ENCODE results near the gene SLC25A13. TPM values are rescaled to one million over a fixed set of nuclear protein-coding genes. Genes with fewer than 3 reads are reported as not detected.

The SLC25A13 gene
- total and polyA plus RNA-seq, 12 donors, result 10.8 to 55.1 (median 33.9) TPM

DNA sequence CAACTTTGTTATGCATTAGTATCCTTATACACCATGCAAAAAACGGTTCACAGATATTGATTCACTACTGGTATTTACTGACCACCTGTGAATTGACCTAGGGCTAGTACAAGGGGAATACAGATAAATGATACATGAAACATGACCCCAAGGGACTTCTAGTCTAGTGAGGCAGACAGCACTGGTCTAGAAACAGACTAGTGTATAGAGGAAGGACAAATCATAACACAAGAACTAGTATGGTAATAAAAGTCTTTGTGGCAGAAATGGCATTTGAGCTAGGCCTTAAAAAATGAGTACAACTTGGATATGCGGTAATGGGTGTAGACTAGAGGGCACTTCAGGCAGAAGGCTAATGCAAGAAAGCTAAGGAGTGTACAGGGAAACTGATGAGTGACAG is 86.6 kb downstream of the SLC25A13 start:
- Histone ChIP-seq H3K27ac (peak overlapping the region in 2 of 5 donors; percentile 3 to 46), H3K4me1 (replicated peaks in 1 of 2) (peaks cover 5 to 21% of the 10 kb centered on the region in 2 donors), H3K4me3 (no peak overlapping the region), H3K36me3 (replicated peaks in 1 of 2) (no peaks in the 10 kb centered on the region), H3K9me3 (replicated peaks in 1 of 3) (no peaks in the 10 kb centered on the region), H3K27me3 (no peaks in the 10 kb centered on the region)
- no peak for TF ChIP-seq POLR2A (IDR thresholded peaks at IDR 0.05)
- TF ChIP-seq, protein P1, sequence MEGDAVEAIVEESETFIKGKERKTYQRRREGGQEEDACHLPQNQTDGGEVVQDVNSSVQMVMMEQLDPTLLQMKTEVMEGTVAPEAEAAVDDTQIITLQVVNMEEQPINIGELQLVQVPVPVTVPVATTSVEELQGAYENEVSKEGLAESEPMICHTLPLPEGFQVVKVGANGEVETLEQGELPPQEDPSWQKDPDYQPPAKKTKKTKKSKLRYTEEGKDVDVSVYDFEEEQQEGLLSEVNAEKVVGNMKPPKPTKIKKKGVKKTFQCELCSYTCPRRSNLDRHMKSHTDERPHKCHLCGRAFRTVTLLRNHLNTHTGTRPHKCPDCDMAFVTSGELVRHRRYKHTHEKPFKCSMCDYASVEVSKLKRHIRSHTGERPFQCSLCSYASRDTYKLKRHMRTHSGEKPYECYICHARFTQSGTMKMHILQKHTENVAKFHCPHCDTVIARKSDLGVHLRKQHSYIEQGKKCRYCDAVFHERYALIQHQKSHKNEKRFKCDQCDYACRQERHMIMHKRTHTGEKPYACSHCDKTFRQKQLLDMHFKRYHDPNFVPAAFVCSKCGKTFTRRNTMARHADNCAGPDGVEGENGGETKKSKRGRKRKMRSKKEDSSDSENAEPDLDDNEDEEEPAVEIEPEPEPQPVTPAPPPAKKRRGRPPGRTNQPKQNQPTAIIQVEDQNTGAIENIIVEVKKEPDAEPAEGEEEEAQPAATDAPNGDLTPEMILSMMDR (IDR thresholded peaks at IDR 0.05), result no peak
- 72 to 74% (median 73%) methylated on average over 2 of the region's 2 CpGs for WGBS, 4 donors
- intact Hi-C loops (cut with DNase I), result no loop called here
- no peak for DNase-seq

DNA sequence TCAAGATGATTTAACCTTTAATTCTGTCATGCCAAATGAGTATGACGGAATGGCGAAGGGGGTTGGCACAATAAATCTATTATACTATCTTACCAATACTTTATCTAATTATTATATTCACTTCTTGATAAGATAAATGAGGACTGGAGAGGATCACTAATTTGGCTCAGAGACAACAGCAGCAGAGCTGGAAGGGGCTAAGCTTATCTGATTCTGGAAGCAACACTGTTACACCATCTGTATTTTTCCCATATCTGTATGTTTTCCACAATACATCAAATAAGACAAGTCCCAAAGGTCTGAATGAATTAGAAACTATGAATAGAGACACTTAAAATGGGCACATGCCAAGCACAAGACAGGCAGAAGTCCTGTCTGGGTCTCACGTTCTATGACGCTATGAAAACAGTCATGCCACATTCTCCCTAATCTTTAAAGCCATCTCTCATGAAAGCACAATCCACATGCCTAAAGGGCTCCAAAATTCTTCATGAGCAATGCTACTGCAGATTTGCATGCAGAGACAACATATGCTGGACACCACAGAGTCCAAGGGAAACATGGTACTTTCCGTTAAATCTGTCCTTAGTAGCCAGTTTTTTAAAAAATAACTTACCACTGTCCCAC is 88.3 kb downstream of the SLC25A13 start:
- Histone ChIP-seq H3K4me3 (no peak overlapping the region), H3K9me3 (replicated peaks in 1 of 3) (no peaks in the 10 kb centered on the region), H3K36me3 (replicated peaks in 1 of 2) (no peaks in the 10 kb centered on the region), H3K4me1 (replicated peaks in 1 of 2) (peaks cover 5 to 21% of the 10 kb centered on the region in 2 donors), H3K27ac (no peak overlapping the region), H3K27me3 (no peaks in the 10 kb centered on the region)
- intact Hi-C loops (cut with DNase I), result no loop called here
- TF ChIP-seq, protein P1 (IDR thresholded peaks at IDR 0.05), result no peak
- no peak for TF ChIP-seq POLR2A (IDR thresholded peaks at IDR 0.05)
- WGBS, 4 donors, result 86 to 93% (median 88%) methylated on average over 5 of the region's 5 CpGs
- DNase-seq, result no peak

DNA sequence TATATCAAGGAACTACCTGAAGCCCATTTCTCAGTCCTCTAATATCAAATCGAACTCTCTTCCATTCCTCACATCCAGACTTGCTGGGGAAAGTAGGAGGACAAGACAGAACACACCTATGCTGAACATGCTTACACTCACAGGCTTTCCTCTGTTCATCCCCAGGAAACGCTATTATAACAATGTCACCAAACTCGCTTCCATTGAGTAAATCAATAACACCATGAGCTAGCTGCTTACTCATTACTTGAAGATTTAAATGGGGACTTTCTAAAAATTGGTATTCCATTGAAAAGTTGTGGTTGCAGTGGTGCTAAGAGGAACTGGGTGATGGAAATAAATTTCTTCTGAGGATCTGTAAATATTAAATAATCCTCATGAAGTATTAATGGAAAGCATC is 88.8 kb downstream of the SLC25A13 start:
- Histone ChIP-seq H3K4me1 (replicated peaks in 1 of 2) (peaks cover 5 to 21% of the 10 kb centered on the region in 2 donors), H3K36me3 (replicated peaks in 1 of 2) (no peaks in the 10 kb centered on the region), H3K9me3 (replicated peaks in 1 of 3) (no peaks in the 10 kb centered on the region), H3K27ac (no peak overlapping the region), H3K27me3 (no peaks in the 10 kb centered on the region), H3K4me3 (no peak overlapping the region)
- WGBS, 4 donors, result 94 to 98% (median 95%) methylated on average over 3 of the region's 3 CpGs
- TF ChIP-seq POLR2A (IDR thresholded peaks at IDR 0.05), result no peak
- TF ChIP-seq, protein P1 (IDR thresholded peaks at IDR 0.05), result no peak
- DNase-seq, result no peak
- intact Hi-C loops (cut with DNase I), result no loop called here

DNA sequence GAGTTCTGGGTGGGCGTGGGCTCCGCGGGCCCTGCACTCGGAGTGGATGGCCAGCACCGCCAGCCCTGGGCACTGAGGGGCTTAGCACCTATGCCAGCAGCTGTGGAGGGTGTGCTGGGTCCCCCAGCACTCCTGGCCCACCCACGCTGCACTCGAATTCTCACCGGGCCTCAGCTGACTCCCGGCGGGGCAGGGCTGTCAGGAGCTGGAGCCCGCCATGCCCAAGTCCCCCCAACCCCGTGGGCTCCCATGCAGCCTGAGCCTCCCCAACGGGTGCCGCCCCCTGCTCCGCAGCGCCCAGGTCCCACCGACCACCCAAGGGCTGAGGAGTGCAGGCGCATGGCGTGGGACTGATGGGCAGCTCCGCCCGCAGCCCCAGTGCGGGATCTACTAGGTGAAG is 93.1 kb downstream of the SLC25A13 start:
- intact Hi-C loops (cut with DNase I), result loop anchor here in 1 of 2 donors (5.0 kb wide), 1 partner anchor 79 kb away; no protein-coding TSS in a partner anchor
- H3K36me3 ChIP-seq (replicated peaks in 1 of 2), result no peaks in the 10 kb centered on the region
- WGBS, 4 donors, result 95 to 100% (median 98%) methylated on average over 5 to 22 of the region's 22 CpGs
- TF ChIP-seq, protein P1 (IDR thresholded peaks at IDR 0.05), result no peak
- TF ChIP-seq POLR2A (IDR thresholded peaks at IDR 0.05), result no peak
- H3K4me3 ChIP-seq, result no peak overlapping the region
- H3K4me1 ChIP-seq (replicated peaks in 1 of 2), result peaks cover 0 to 7% of the 10 kb centered on the region in 2 donors
- no peaks in the 10 kb centered on the region for H3K27me3 ChIP-seq
- H3K27ac ChIP-seq, result no peak overlapping the region
- no peaks in the 10 kb centered on the region for H3K9me3 ChIP-seq (replicated peaks in 1 of 3)
- DNase-seq, result no peak
